H9 (cell line): Measurements from ENCODE around the gene MRPL37. TPM values are rescaled to one million over a fixed set of nuclear protein-coding genes. Genes with fewer than 3 reads are reported as not detected.

Experiments used
- DNase-seq: peaks from one replicate; pipeline ENCODE4 v3.0.0-alpha.2; 2017
- H2AFZ ChIP-seq: one replicate; pipeline ENCODE4 v1.6.1; 2013; ENCODE audit warnings: mild to moderate bottlenecking, low read length, control low read depth, moderate library complexity
- H2AK5ac ChIP-seq: 2 replicates; pipeline ENCODE4 v1.6.1; 2013; ENCODE audit warnings: low read length, control low read depth, mixed read lengths; ENCODE audit not compliant: insufficient read length
- H2BK120ac ChIP-seq: one replicate; pipeline ENCODE4 v1.6.1; 2013; ENCODE audit warnings: low read depth, mild to moderate bottlenecking, low read length, control low read depth, inconsistent platforms; ENCODE audit not compliant: poor library complexity, severe bottlenecking
- H2BK12ac ChIP-seq: 2 replicates; pipeline ENCODE4 v1.6.1; 2013; ENCODE audit warnings: low read length, control low read depth, mixed read lengths, low read depth; ENCODE audit not compliant: insufficient read length
- H2BK15ac ChIP-seq: 2 replicates; pipeline ENCODE4 v1.6.1; 2013; ENCODE audit warnings: low read depth, low read length, control low read depth
- H2BK20ac ChIP-seq: one replicate; pipeline ENCODE4 v1.6.1; 2013; ENCODE audit warnings: low read depth, mild to moderate bottlenecking, low read length, control low read depth, inconsistent platforms; ENCODE audit not compliant: poor library complexity, severe bottlenecking
- H2BK5ac ChIP-seq: 2 replicates; pipeline ENCODE4 v1.6.1; 2013; ENCODE audit warnings: low read length, control low read depth, mixed read lengths; ENCODE audit not compliant: insufficient read length
- H3K14ac ChIP-seq: 2 replicates; pipeline ENCODE4 v1.6.1; 2013; ENCODE audit warnings: low read length, control low read depth; ENCODE audit not compliant: insufficient read depth
- H3K18ac ChIP-seq: 2 replicates; pipeline ENCODE4 v1.6.1; 2013; ENCODE audit warnings: low read depth, mild to moderate bottlenecking, mixed read lengths, low read length, control low read depth; ENCODE audit not compliant: insufficient read length
- H3K23ac ChIP-seq: 2 replicates; pipeline ENCODE4 v1.6.1; 2013; ENCODE audit warnings: low read length, control low read depth, mixed read lengths, low read depth; ENCODE audit not compliant: insufficient read length
- H3K23me2 ChIP-seq: 2 replicates; pipeline ENCODE4 v1.6.1; 2013; ENCODE audit warnings: low read depth, mild to moderate bottlenecking, mixed read lengths, low read length, control low read depth; ENCODE audit not compliant: insufficient read length, poor library complexity, severe bottlenecking
- H3K27ac ChIP-seq: 2 replicates; pipeline ENCODE4 v1.5.1; 2013; ENCODE audit warnings: low read length, control low read depth, mixed read lengths, low read depth; ENCODE audit not compliant: insufficient read length
- H3K27me3 ChIP-seq: 2 replicates; pipeline ENCODE4 v1.6.1; 2013; ENCODE audit warnings: low read length, control low read depth, inconsistent platforms; ENCODE audit not compliant: insufficient read depth
- H3K4ac ChIP-seq: 2 replicates; pipeline ENCODE4 v1.6.1; 2013; ENCODE audit warnings: low read depth, mild to moderate bottlenecking, control low read depth, inconsistent platforms, low read length, moderate library complexity
- H3K4me1 ChIP-seq: 2 replicates; pipeline ENCODE4 v1.6.1; 2013; ENCODE audit warnings: low read length, control low read depth, inconsistent platforms; ENCODE audit not compliant: insufficient read depth
- H3K4me2 ChIP-seq: 2 replicates; pipeline ENCODE4 v1.6.1; 2013; ENCODE audit warnings: low read length, control low read depth, mixed read lengths; ENCODE audit not compliant: insufficient read length, insufficient read depth
- H3K56ac ChIP-seq: 2 replicates; pipeline ENCODE4 v1.6.1; 2013; ENCODE audit warnings: low read depth, mild to moderate bottlenecking, mixed read lengths, low read length, control low read depth; ENCODE audit not compliant: insufficient read length
- H3K79me1 ChIP-seq: 2 replicates; pipeline ENCODE4 v1.6.1; 2013; ENCODE audit warnings: low read depth, mild to moderate bottlenecking, moderate library complexity, low read length, control low read depth, inconsistent platforms; ENCODE audit not compliant: insufficient read depth, poor library complexity, severe bottlenecking
- H3K79me2 ChIP-seq: 2 replicates; pipeline ENCODE4 v1.6.1; 2013; ENCODE audit warnings: low read length, control low read depth, inconsistent platforms; ENCODE audit not compliant: insufficient read depth
- H3K9ac ChIP-seq: 2 replicates; pipeline ENCODE4 v1.6.1; 2013; ENCODE audit warnings: low read length, control low read depth, mixed read lengths; ENCODE audit not compliant: insufficient read length; ENCODE audit errors: extremely low read depth
- H3K9me3 ChIP-seq: one replicate; pipeline ENCODE4 v1.6.1; 2013; ENCODE audit warnings: low read depth, low read length, inconsistent platforms; ENCODE audit not compliant: control insufficient read depth
- H3T11ph ChIP-seq: one replicate; pipeline ENCODE4 v1.6.1; 2013; ENCODE audit warnings: mild to moderate bottlenecking, low read length, control low read depth, inconsistent platforms
- H4K20me1 ChIP-seq: one replicate; pipeline ENCODE4 v1.6.1; 2013; ENCODE audit not compliant: control insufficient read depth, insufficient read length, insufficient read depth
- H4K5ac ChIP-seq: 2 replicates; pipeline ENCODE4 v1.6.1; 2013; ENCODE audit warnings: low read depth, mild to moderate bottlenecking, mixed read lengths, low read length, control low read depth; ENCODE audit not compliant: insufficient read length
- H4K8ac ChIP-seq: replicated peaks from 2 replicates; pipeline ENCODE4 v1.6.1; 2013; ENCODE audit warnings: low read length, control low read depth, mixed read lengths, low read depth; ENCODE audit not compliant: insufficient read length
- H4K91ac ChIP-seq: 2 replicates; pipeline ENCODE4 v1.6.1; 2013; ENCODE audit warnings: low read depth, mild to moderate bottlenecking, moderate library complexity, mixed read lengths, low read length, control low read depth; ENCODE audit not compliant: insufficient read length
- H3K27ac Mint-ChIP-seq, 3 experiments: 2 replicates in 2 of 3; 3 replicates in 1 of 3; pipeline ENCODE4 v1.8.0; 2020 to 2021; ENCODE audit warnings: mixed read lengths in 3 of 3, mild to moderate bottlenecking in 1 of 3, moderate library complexity in 1 of 3
- H3K27me3 Mint-ChIP-seq: 2 replicates; pipeline ENCODE4 v1.8.0; 2021; ENCODE audit warnings: low read depth, mild to moderate bottlenecking, moderate library complexity, mixed read lengths
- H3K36me3 Mint-ChIP-seq, 3 experiments: 2 replicates in 2 of 3; 3 replicates in 1 of 3; pipeline ENCODE4 v1.8.0; 2020 to 2021; ENCODE audit warnings: low read depth in 3 of 3, mixed read lengths in 3 of 3; ENCODE audit not compliant: insufficient read depth in 1 of 3
- H3K4me1 Mint-ChIP-seq, 2 experiments: 2 replicates each; pipeline ENCODE4 v1.8.0; 2020; ENCODE audit warnings: mixed read lengths in 2 of 2
- H3K4me3 Mint-ChIP-seq, 2 experiments: 2 replicates in 1 of 2; 3 replicates in 1 of 2; pipeline ENCODE4 v1.8.0; 2020 to 2021; ENCODE audit warnings: mild to moderate bottlenecking in 2 of 2, mixed read lengths in 2 of 2, moderate library complexity in 1 of 2
- H3K9me3 Mint-ChIP-seq, 2 experiments: 2 replicates in 1 of 2; 3 replicates in 1 of 2; pipeline ENCODE4 v1.8.0; 2020; ENCODE audit warnings: mild to moderate bottlenecking in 2 of 2, mixed read lengths in 2 of 2, moderate library complexity in 1 of 2
- WGBS: extraction: QIAGEN DNeasy Blood & Tissue Kit; methylation state at CpG from one replicate; pipeline ENCODE4 v1.1.7; 2013; ENCODE audit warnings: missing lambda C conversion rate, low lambda C conversion rate, mixed read lengths; ENCODE audit not compliant: insufficient read length; ENCODE audit errors: extremely low coverage; 5-methylcytosine and 5-hydroxymethylcytosine counted together
- total RNA-seq: library from RNA; stranded (reverse); gene quantifications from 2 replicates; pipeline ENCODE4 v1.2.1, GENCODE V29; 2021
- TF ChIP-seq, protein P1 (sequence below): fragments of 200-600 bp; sonication (generic); conservative IDR thresholded peaks from 3 replicates; pipeline ENCODE4 v1.8.0; 2021; ENCODE audit warnings: antibody characterized with exemption, mild to moderate bottlenecking

Gene MRPL37
- total RNA-seq, 1 experiment from 2014 or later: 123 TPM

DNA sequence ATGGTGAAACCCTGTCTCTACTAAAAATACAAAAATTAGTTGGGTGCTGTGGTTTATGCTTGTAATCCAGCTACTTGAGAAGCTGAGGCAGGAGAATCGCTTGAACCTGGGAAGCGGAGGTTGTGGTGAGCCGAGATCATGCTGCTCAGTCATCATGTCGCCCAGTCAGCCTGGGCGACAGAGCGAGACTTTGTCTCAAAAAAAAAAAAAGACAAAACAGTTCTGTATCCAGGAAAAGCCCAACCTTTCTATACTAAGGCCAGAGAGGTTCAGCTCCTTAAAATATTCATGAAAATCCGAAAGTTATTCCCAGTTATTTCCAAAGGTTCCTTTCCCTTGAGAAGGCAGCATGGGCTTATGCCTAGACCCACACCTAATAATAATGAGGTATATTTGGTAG lies 4.2 kb downstream of the MRPL37 start:
- no peak overlapping the region for H4K5ac ChIP-seq
- no peak overlapping the region for H2BK12ac ChIP-seq
- no peak overlapping the region for H4K8ac ChIP-seq
- no peak overlapping the region for H4K91ac ChIP-seq
- H2AK5ac ChIP-seq: no peak overlapping the region
- H3K9me3 ChIP-seq: no peaks in the 10 kb centered on the region
- H3K27me3 Mint-ChIP-seq: no peaks in the 10 kb centered on the region
- peaks cover 12 to 16% of the 10 kb centered on the region in 2 experiments for H3K4me1 Mint-ChIP-seq
- H3K27ac Mint-ChIP-seq: no peak overlapping the region
- DNase-seq: no peak
- H3K4me2 ChIP-seq: no peak overlapping the region
- WGBS: no CpG with 5 or more reads among the region's 7 CpGs
- peaks cover 3% of the 10 kb centered on the region; the same call in 1 of the 2 replicates for H3K4me1 ChIP-seq
- H3K79me1 ChIP-seq: peaks cover 5% of the 10 kb centered on the region
- peaks cover 12% of the 10 kb centered on the region for H3K23me2 ChIP-seq
- no peak overlapping the region for H2AFZ ChIP-seq
- no peak overlapping the region for H2BK15ac ChIP-seq
- H2BK5ac ChIP-seq: no peak overlapping the region
- no peak overlapping the region for H3T11ph ChIP-seq
- H4K20me1 ChIP-seq: no peaks in the 10 kb centered on the region
- no peak overlapping the region for H3K18ac ChIP-seq
- H3K27ac ChIP-seq: no peak overlapping the region
- H3K14ac ChIP-seq: no peak overlapping the region
- H2BK120ac ChIP-seq: no peak overlapping the region
- H2BK20ac ChIP-seq: no peak overlapping the region
- H3K9ac ChIP-seq: no peak overlapping the region
- no peak overlapping the region for H3K56ac ChIP-seq
- peaks cover 13% of the 10 kb centered on the region; the same call in 1 of the 2 replicates for H3K79me2 ChIP-seq
- no peak overlapping the region for H3K4ac ChIP-seq
- TF ChIP-seq, protein P1, sequence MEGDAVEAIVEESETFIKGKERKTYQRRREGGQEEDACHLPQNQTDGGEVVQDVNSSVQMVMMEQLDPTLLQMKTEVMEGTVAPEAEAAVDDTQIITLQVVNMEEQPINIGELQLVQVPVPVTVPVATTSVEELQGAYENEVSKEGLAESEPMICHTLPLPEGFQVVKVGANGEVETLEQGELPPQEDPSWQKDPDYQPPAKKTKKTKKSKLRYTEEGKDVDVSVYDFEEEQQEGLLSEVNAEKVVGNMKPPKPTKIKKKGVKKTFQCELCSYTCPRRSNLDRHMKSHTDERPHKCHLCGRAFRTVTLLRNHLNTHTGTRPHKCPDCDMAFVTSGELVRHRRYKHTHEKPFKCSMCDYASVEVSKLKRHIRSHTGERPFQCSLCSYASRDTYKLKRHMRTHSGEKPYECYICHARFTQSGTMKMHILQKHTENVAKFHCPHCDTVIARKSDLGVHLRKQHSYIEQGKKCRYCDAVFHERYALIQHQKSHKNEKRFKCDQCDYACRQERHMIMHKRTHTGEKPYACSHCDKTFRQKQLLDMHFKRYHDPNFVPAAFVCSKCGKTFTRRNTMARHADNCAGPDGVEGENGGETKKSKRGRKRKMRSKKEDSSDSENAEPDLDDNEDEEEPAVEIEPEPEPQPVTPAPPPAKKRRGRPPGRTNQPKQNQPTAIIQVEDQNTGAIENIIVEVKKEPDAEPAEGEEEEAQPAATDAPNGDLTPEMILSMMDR: no peak
- H3K9me3 Mint-ChIP-seq: no peaks in the 10 kb centered on the region; a peak in 1 of 5 replicates
- H3K27me3 ChIP-seq: no peaks in the 10 kb centered on the region
- no peak overlapping the region for H3K4me3 Mint-ChIP-seq
- peaks cover 40 to 58% (median 53%) of the 10 kb centered on the region in 3 experiments; a peak in 6 of 7 replicates for H3K36me3 Mint-ChIP-seq
- no peak overlapping the region for H3K23ac ChIP-seq
